Hindlimb muscle (tissue), 1 donor: ENCODE results near the gene CTNNB1. TPM values are rescaled to one million over a fixed set of nuclear protein-coding genes. Genes with fewer than 3 reads are reported as not detected.
"Not testable (repeated sequence)": the region's sequence is repeated elsewhere in the genome, so short reads cannot be mapped to it uniquely, and the experiment has no call there.

Experiments
- DNase-seq: peaks from one replicate; pipeline ENCODE4 v3.0.0-alpha.2; 2013
- polyA plus RNA-seq: library from polyadenylated mRNA; unstranded; fragments of 120-200 nt; gene quantifications from one replicate; pipeline ENCODE4 v1.2.1, GENCODE V29; 2013; ENCODE audit not compliant: insufficient read length

Gene CTNNB1
- polyA plus RNA-seq, 1 donor: 283 TPM

- DNase-seq: no peak
Measured at GRCh38 chr3:41259449-41260062, 60.3 kb downstream of the CTNNB1 start.

GRCh38 chr3:41260063-41260450, 60.8 kb downstream of the CTNNB1 start:
- no peak for DNase-seq

GRCh38 chr3:41265011-41265545, 65.8 kb downstream of the CTNNB1 start:
- no peak for DNase-seq

GRCh38 chr3:41265823-41266273, 66.5 kb downstream of the CTNNB1 start:
- DNase-seq: no peak

GRCh38 chr3:41267975-41268640, 68.8 kb downstream of the CTNNB1 start:
- DNase-seq: no peak

GRCh38 chr3:41272667-41273066, 73.4 kb downstream of the CTNNB1 start:
- DNase-seq: no peak

GRCh38 chr3:41274944-41275668, 75.8 kb downstream of the CTNNB1 start:
- DNase-seq: no peak

GRCh38 chr3:41276191-41276590, 76.9 kb downstream of the CTNNB1 start:
- no peak for DNase-seq

- no peak for DNase-seq
Measured at GRCh38 chr3:41277790-41278465, 78.6 kb downstream of the CTNNB1 start.

- DNase-seq: not testable (repeated sequence)
Measured at GRCh38 chr3:41284934-41285333, 85.6 kb downstream of the CTNNB1 start.

- no peak for DNase-seq
Measured at GRCh38 chr3:41286305-41286704, 87.0 kb downstream of the CTNNB1 start.

- no peak for DNase-seq
Measured at GRCh38 chr3:41288785-41289184, 89.5 kb downstream of the CTNNB1 start.
